ENCODE measurements around the gene IHH. TPM values are rescaled to one million over a fixed set of nuclear protein-coding genes. Genes with fewer than 3 reads are reported as not detected.
A peak's percentile ranks its signal among the peaks of the same experiment; 100 is the strongest.

The IHH gene
- total and polyA plus RNA-seq, 3 experiments from 2014 or later, result not detected

DNA sequence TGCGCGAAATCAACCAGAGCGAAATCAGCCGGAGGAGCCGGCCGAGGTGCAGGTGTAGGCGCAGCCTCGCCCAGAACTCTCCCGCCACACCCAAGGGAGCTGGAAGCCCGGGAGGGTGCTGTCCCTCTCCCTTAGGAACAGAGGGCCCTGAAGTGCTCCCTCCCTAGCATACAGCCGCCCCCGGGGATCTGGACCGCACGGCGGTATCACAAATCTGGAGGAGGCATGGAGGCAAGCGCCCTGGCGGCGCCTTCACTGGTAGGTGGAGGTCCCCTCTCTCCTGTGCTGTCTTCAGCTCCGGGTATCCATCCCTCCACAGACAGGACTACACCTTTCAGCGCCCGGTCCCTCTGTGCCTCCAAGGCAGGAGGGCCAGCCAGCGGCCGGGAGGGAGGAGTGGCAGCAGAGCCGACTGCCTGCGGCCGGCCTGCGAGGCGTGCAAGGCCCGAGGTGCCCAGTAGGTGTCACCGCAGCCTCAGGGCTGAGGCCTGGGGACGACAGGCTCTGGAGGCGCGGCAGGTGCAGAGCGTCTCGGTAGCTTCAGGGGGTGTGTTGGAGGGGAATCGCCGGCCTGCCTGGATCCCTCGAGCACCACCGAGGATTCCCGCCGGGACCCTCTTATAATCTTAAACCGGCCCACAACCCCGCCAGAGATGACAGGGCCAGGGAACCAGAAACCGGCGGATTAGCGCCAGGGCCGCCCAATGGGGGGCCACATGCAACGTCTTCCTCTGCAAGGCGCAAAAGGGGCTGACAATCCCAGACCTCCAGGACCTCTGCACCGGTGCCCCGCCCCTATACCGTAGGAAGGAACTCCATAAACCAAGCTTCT lies 2.8 kb downstream of the IHH start:
- Histone ChIP-seq H3K27me3 (ENCODE audit: insufficient read depth, low read length, poor library complexity, severe bottlenecking) (peaks cover 40% of the 10 kb centered on the region), H3K9me3 (ENCODE audit: low read length) (no peaks in the 10 kb centered on the region), H3K36me3 (ENCODE audit: insufficient read depth, low read length) (no peaks in the 10 kb centered on the region), H3K4me3 (ENCODE audit: low read length) (no peak overlapping the region), H3K27ac (ENCODE audit: low read depth, low read length) (no peak overlapping the region), H3K4me1 (ENCODE audit: insufficient read depth, low read length) (peaks cover 21% of the 10 kb centered on the region)
- peaks cover 12 to 30% (median 23%) of the 10 kb centered on the region in 3 donors for H3K4me1 Mint-ChIP-seq
- H3K36me3 Mint-ChIP-seq, result peaks cover 0 to 2% (median 0%) of the 10 kb centered on the region in 3 donors
- peak overlapping the region; percentile 11 to 84 (median 65) for H3K4me3 Mint-ChIP-seq
- peak; percentile 66 to 81 (median 68) for DNase-seq
- POLR2A ChIA-PET, result interaction anchor here (0.8 kb wide), 1 partner anchor 99 kb away, joined by 3 read pairs; no protein-coding TSS in a partner anchor
- CTCF ChIA-PET, result interaction anchor here (0.7 to 5.5 kb wide), 37 partner anchors 10 to 383 kb away, joined by 3 to 70 read pairs (median 5); partner anchors contain the start of genes CFAP65, DNAJB2 and NHEJ1
- H3K27me3 Mint-ChIP-seq, result peaks cover 56 to 67% of the 10 kb centered on the region in 2 donors
- H3K9me3 Mint-ChIP-seq, result no peaks in the 10 kb centered on the region
- H3K27ac Mint-ChIP-seq, result peak overlapping the region in 3 of 8 donors; percentile 47 to 70 (median 55)

- Mint-ChIP-seq H3K4me1 (peaks cover 12 to 30% (median 23%) of the 10 kb centered on the region in 3 donors), H3K36me3 (peaks cover 0 to 2% (median 0%) of the 10 kb centered on the region in 3 donors), H3K27ac (no peak overlapping the region), H3K27me3 (peaks cover 52 to 66% of the 10 kb centered on the region in 2 donors), H3K9me3 (no peaks in the 10 kb centered on the region), H3K4me3 (no peak overlapping the region)
- Histone ChIP-seq H3K36me3 (ENCODE audit: insufficient read depth, low read length) (no peaks in the 10 kb centered on the region), H3K27me3 (ENCODE audit: insufficient read depth, low read length, poor library complexity, severe bottlenecking) (peaks cover 35% of the 10 kb centered on the region), H3K4me3 (ENCODE audit: low read length) (no peak overlapping the region), H3K4me1 (ENCODE audit: insufficient read depth, low read length) (peaks cover 21% of the 10 kb centered on the region), H3K9me3 (ENCODE audit: low read length) (no peaks in the 10 kb centered on the region), H3K27ac (ENCODE audit: low read depth, low read length) (no peak overlapping the region)
- POLR2A ChIA-PET, result no interaction called here
- DNase-seq, result no peak
- CTCF ChIA-PET, result interaction anchor here (1.1 to 5.5 kb wide), 21 partner anchors 9 to 248 kb away, joined by 3 to 70 read pairs (median 7); partner anchors contain the start of genes CFAP65 and NHEJ1
Observed at GRCh38 chr2:219056896-219057708, 3.6 kb downstream of the IHH start.

GRCh38 chr2:219056176-219056895 lies 4.4 kb downstream of the IHH start:
- Mint-ChIP-seq H3K27ac (no peak overlapping the region), H3K4me1 (peaks cover 10 to 23% (median 20%) of the 10 kb centered on the region in 3 donors), H3K4me3 (peak overlapping the region in 1 of 7 donors; percentile 41), H3K36me3 (peaks cover 0 to 1% (median 0%) of the 10 kb centered on the region in 3 donors), H3K9me3 (no peaks in the 10 kb centered on the region), H3K27me3 (peaks cover 47 to 63% of the 10 kb centered on the region in 2 donors)
- H3K27ac ChIP-seq (ENCODE audit: low read depth, low read length), result no peak overlapping the region
- no peak for DNase-seq
- POLR2A ChIA-PET, result no interaction called here
- no peak overlapping the region for H3K4me3 ChIP-seq (ENCODE audit: low read length)
- CTCF ChIA-PET, result interaction anchor here (2.5 to 5.5 kb wide), 4 partner anchors 13 to 239 kb away, joined by 7 to 38 read pairs (median 26); partner anchors contain the start of gene CFAP65
- H3K27me3 ChIP-seq (ENCODE audit: insufficient read depth, low read length, poor library complexity, severe bottlenecking), result peaks cover 33% of the 10 kb centered on the region
- H3K4me1 ChIP-seq (ENCODE audit: insufficient read depth, low read length), result peaks cover 21% of the 10 kb centered on the region
- no peaks in the 10 kb centered on the region for H3K36me3 ChIP-seq (ENCODE audit: insufficient read depth, low read length)
- H3K9me3 ChIP-seq (ENCODE audit: low read length), result no peaks in the 10 kb centered on the region

- Mint-ChIP-seq H3K4me3 (no peak overlapping the region), H3K36me3 (no peaks in the 10 kb centered on the region), H3K27ac (no peak overlapping the region), H3K4me1 (peaks cover 8 to 20% (median 19%) of the 10 kb centered on the region in 3 donors), H3K27me3 (peaks cover 49 to 72% of the 10 kb centered on the region in 2 donors), H3K9me3 (no peaks in the 10 kb centered on the region)
- Histone ChIP-seq H3K4me1 (ENCODE audit: insufficient read depth, low read length) (peaks cover 21% of the 10 kb centered on the region), H3K27me3 (ENCODE audit: insufficient read depth, low read length, poor library complexity, severe bottlenecking) (peaks cover 37% of the 10 kb centered on the region), H3K9me3 (ENCODE audit: low read length) (no peaks in the 10 kb centered on the region), H3K4me3 (ENCODE audit: low read length) (no peak overlapping the region), H3K27ac (ENCODE audit: low read depth, low read length) (no peak overlapping the region), H3K36me3 (ENCODE audit: insufficient read depth, low read length) (no peaks in the 10 kb centered on the region)
- DNase-seq, result no peak
- CTCF ChIA-PET, result interaction anchor here (1.0 to 2.5 kb wide), 3 partner anchors 10 to 240 kb away, joined by 3 to 7 read pairs (median 4); partner anchors contain the start of gene CFAP65
- POLR2A ChIA-PET, result no interaction called here
Observed at GRCh38 chr2:219054956-219055903, 5.5 kb downstream of the IHH start.

DNA sequence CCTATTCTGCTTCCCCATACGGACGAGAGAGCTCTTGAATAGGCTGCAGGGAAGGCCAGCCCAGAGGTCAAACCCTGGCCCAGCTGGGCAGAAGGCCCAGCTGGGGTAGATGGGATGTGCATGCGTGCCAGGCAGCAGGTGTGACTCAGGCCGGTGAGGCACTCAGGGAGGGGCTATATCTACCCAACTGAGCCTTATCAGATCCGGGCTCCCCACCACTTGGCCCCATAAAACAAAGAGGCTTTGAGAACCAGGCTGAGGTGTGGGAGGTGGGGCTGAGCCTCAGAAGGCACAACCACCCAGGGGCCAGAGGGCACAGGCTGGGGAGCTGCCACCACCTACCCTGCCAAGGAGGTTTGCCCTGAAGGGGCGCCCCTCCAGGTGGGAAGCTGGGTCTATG lies 11.4 kb downstream of the IHH start:
- Mint-ChIP-seq H3K4me3 (no peak overlapping the region), H3K9me3 (no peaks in the 10 kb centered on the region), H3K27ac (no peak overlapping the region), H3K27me3 (peaks cover 29 to 78% of the 10 kb centered on the region in 2 donors), H3K4me1 (no peaks in the 10 kb centered on the region), H3K36me3 (no peaks in the 10 kb centered on the region)
- Histone ChIP-seq H3K9me3 (ENCODE audit: low read length) (no peaks in the 10 kb centered on the region), H3K36me3 (ENCODE audit: insufficient read depth, low read length) (no peaks in the 10 kb centered on the region), H3K4me1 (ENCODE audit: insufficient read depth, low read length) (no peaks in the 10 kb centered on the region), H3K27me3 (ENCODE audit: insufficient read depth, low read length, poor library complexity, severe bottlenecking) (peaks cover 14% of the 10 kb centered on the region), H3K4me3 (ENCODE audit: low read length) (no peak overlapping the region), H3K27ac (ENCODE audit: low read depth, low read length) (no peak overlapping the region)
- POLR2A ChIA-PET, result no interaction called here
- CTCF ChIA-PET, result interaction anchor here (1.1 to 1.8 kb wide), 2 partner anchors 9 to 70 kb away, joined by 3 to 11 read pairs; no protein-coding TSS in a partner anchor
- no peak for DNase-seq

GRCh38 chr2:219045937-219046550 lies 14.7 kb downstream of the IHH start:
- Histone ChIP-seq H3K4me1 (ENCODE audit: insufficient read depth, low read length) (no peaks in the 10 kb centered on the region), H3K4me3 (ENCODE audit: low read length) (no peak overlapping the region), H3K36me3 (ENCODE audit: insufficient read depth, low read length) (no peaks in the 10 kb centered on the region), H3K27ac (ENCODE audit: low read depth, low read length) (no peak overlapping the region), H3K9me3 (ENCODE audit: low read length) (no peaks in the 10 kb centered on the region), H3K27me3 (ENCODE audit: insufficient read depth, low read length, poor library complexity, severe bottlenecking) (peaks cover 7% of the 10 kb centered on the region)
- H3K4me1 Mint-ChIP-seq, result peaks cover 7 to 9% (median 8%) of the 10 kb centered on the region in 3 donors
- peak overlapping the region in 1 of 8 donors; percentile 71 for H3K27ac Mint-ChIP-seq
- CTCF ChIA-PET, result interaction anchor here (1.2 to 5.4 kb wide), 2 partner anchors 9 to 12 kb away, joined by 4 to 27 read pairs; no protein-coding TSS in a partner anchor
- no peaks in the 10 kb centered on the region for H3K36me3 Mint-ChIP-seq
- H3K4me3 Mint-ChIP-seq, result no peak overlapping the region
- no peaks in the 10 kb centered on the region for H3K9me3 Mint-ChIP-seq
- POLR2A ChIA-PET, result no interaction called here
- peaks cover 33 to 86% of the 10 kb centered on the region in 2 donors for H3K27me3 Mint-ChIP-seq
- no peak for DNase-seq
